ENCODE measurements around the gene LDLR.
A peak's percentile ranks its signal among the peaks of the same experiment; 100 is the strongest.

The LDLR gene

GRCh38 chr19:11089254-11090013 is at the start of gene LDLR:
Gene LDLR (plus strand): TSS chr19:11089463. CDS start chr19:11089549, 86 bp downstream.
- DNase-seq = peak in 55 of 58 donors; percentile 20 to 86 (median 66)

- DNase-seq = no peak
Measured at GRCh38 chr19:11041194-11041593, 48.1 kb upstream of the LDLR start.

- no peak for DNase-seq
Measured at GRCh38 chr19:11041966-11042627, 47.2 kb upstream of the LDLR start.

GRCh38 chr19:11044431-11044830 is 44.8 kb upstream of the LDLR start:
- no peak for DNase-seq

GRCh38 chr19:11045536-11045935 is 43.7 kb upstream of the LDLR start:
- no peak for DNase-seq

GRCh38 chr19:11046605-11047354 is 42.5 kb upstream of the LDLR start:
- no peak for DNase-seq

GRCh38 chr19:11047866-11048265 is 41.4 kb upstream of the LDLR start:
- DNase-seq = no peak

GRCh38 chr19:11050323-11051114 is 38.7 kb upstream of the LDLR start:
- peak in 2 of 58 donors; percentile 4 to 18 for DNase-seq

- DNase-seq = no peak
Measured at GRCh38 chr19:11053817-11054195, 35.5 kb upstream of the LDLR start.

GRCh38 chr19:11054200-11054599 is 35.1 kb upstream of the LDLR start:
- DNase-seq = no peak

- no peak for DNase-seq
Measured at GRCh38 chr19:11054628-11055027, 34.6 kb upstream of the LDLR start.

- no peak for DNase-seq
Measured at GRCh38 chr19:11058246-11059030, 30.8 kb upstream of the LDLR start.

- DNase-seq = no peak
Measured at GRCh38 chr19:11059511-11060358, 29.5 kb upstream of the LDLR start.

- no peak for DNase-seq
Measured at GRCh38 chr19:11061952-11062351, 27.3 kb upstream of the LDLR start.

GRCh38 chr19:11063434-11063833 is 25.8 kb upstream of the LDLR start:
- no peak for DNase-seq

- DNase-seq = peak in 3 of 58 donors; percentile 2 to 33 (median 2)
Measured at GRCh38 chr19:11064831-11065303, 24.4 kb upstream of the LDLR start.

GRCh38 chr19:11066326-11066725 is 22.9 kb upstream of the LDLR start:
- DNase-seq = no peak

- DNase-seq = no peak
Measured at GRCh38 chr19:11067356-11068113, 21.7 kb upstream of the LDLR start.

GRCh38 chr19:11069561-11069960 is 19.7 kb upstream of the LDLR start:
- DNase-seq = no peak

All from anterior cingulate cortex (tissue), 58 donors.